Liver (tissue), 9 donors: ENCODE data around the gene PLCD3. TPM values are rescaled to one million over a fixed set of nuclear protein-coding genes. Genes with fewer than 3 reads are reported as not detected.

Experiments used
- DNase-seq: peaks from one replicate; pipeline ENCODE4 v3.0.0-alpha.2; 2017; ENCODE audit warnings: low spot score
- H3K27ac ChIP-seq, 2 donors: one replicate each; pipeline ENCODE4 v1.7.0; 2013; ENCODE audit warnings: inconsistent platforms in 2 of 2, low read length in 2 of 2, control low read depth in 1 of 2, low read depth in 1 of 2, mild to moderate bottlenecking in 1 of 2
- H3K27me3 ChIP-seq, 4 donors: one replicate each; pipeline versions ENCODE4 v1.6.1 to v1.7.0; 2013; ENCODE audit warnings: low read length in 3 of 4, inconsistent platforms in 1 of 4, mild to moderate bottlenecking in 1 of 4, moderate library complexity in 1 of 4; ENCODE audit not compliant: control insufficient read depth in 4 of 4, insufficient read depth in 4 of 4
- H3K36me3 ChIP-seq, 4 donors: one replicate each; pipeline versions ENCODE4 v1.6.1 to v1.7.0; 2013; ENCODE audit warnings: low read length in 3 of 4, mild to moderate bottlenecking in 3 of 4, low read depth in 1 of 4, moderate library complexity in 1 of 4; ENCODE audit not compliant: control insufficient read depth in 4 of 4, insufficient read depth in 3 of 4
- H3K4me1 ChIP-seq, 4 donors: one replicate each; pipeline versions ENCODE4 v1.6.1 to v1.7.0; 2013; ENCODE audit warnings: low read length in 3 of 4, mild to moderate bottlenecking in 3 of 4, moderate library complexity in 1 of 4; ENCODE audit not compliant: control insufficient read depth in 4 of 4, insufficient read depth in 4 of 4
- H3K4me3 ChIP-seq, 3 donors: one replicate each; pipeline versions ENCODE4 v1.6.1 to v1.7.0; 2013; ENCODE audit warnings: low read length in 3 of 3, control low read depth in 1 of 3, low read depth in 1 of 3, mild to moderate bottlenecking in 1 of 3
- H3K9ac ChIP-seq, 2 donors: one replicate each; pipeline ENCODE4 v1.7.0; 2013; ENCODE audit warnings: low read length in 2 of 2, mild to moderate bottlenecking in 2 of 2, moderate library complexity in 2 of 2, control low read depth in 1 of 2, low read depth in 1 of 2
- H3K9me3 ChIP-seq, 4 donors: one replicate each; pipeline versions ENCODE4 v1.6.1 to v1.7.0; 2013; ENCODE audit warnings: low read length in 3 of 4; ENCODE audit not compliant: control insufficient read depth in 4 of 4
- EGR1 ChIP-seq, 2 donors: IDR thresholded peaks; 2 replicates each; pipeline ENCODE4 v1.6.1; 2016 to 2018; ENCODE audit warnings: antibody characterized with exemption in 2 of 2, low read depth in 2 of 2
- FOXA1 ChIP-seq: IDR thresholded peaks from 2 replicates; pipeline ENCODE4 v1.6.1; 2016; ENCODE audit warnings: antibody characterized with exemption
- FOXA2 ChIP-seq: IDR thresholded peaks from 2 replicates; pipeline ENCODE4 v1.6.1; 2016; ENCODE audit warnings: antibody characterized with exemption
- GABPA ChIP-seq, 2 donors: IDR thresholded peaks in 1 of 2; conservative IDR thresholded peaks in 1 of 2; 2 replicates each; pipeline ENCODE4 v1.6.1; 2016; ENCODE audit warnings: antibody characterized with exemption in 2 of 2, mild to moderate bottlenecking in 1 of 2, moderate library complexity in 1 of 2
- HNF4A ChIP-seq, 2 donors: conservative IDR thresholded peaks; 2 replicates each; pipeline ENCODE4 v1.6.1; 2016; ENCODE audit warnings: antibody characterized with exemption in 2 of 2, mild to moderate bottlenecking in 2 of 2
- HNF4G ChIP-seq: IDR thresholded peaks from 2 replicates; pipeline ENCODE4 v1.6.1; 2016; ENCODE audit warnings: antibody characterized with exemption
- JUND ChIP-seq, 2 donors: IDR thresholded peaks; 2 replicates each; pipeline ENCODE4 v1.6.1; 2016; ENCODE audit warnings: antibody characterized with exemption in 2 of 2
- NR2F2 ChIP-seq: IDR thresholded peaks from 2 replicates; pipeline ENCODE4 v1.6.1; 2016; ENCODE audit warnings: antibody characterized with exemption
- RAD21 ChIP-seq, 2 donors: IDR thresholded peaks; 2 replicates each; pipeline ENCODE4 v1.6.1; 2016; ENCODE audit warnings: antibody characterized with exemption in 2 of 2, mild to moderate bottlenecking in 2 of 2
- RXRA ChIP-seq, 2 donors: IDR thresholded peaks; 2 replicates each; pipeline ENCODE4 v1.6.1; 2017 to 2018; ENCODE audit warnings: antibody characterized with exemption in 2 of 2, mild to moderate bottlenecking in 1 of 2
- SP1 ChIP-seq: IDR thresholded peaks from 2 replicates; pipeline ENCODE4 v1.6.1; 2018; ENCODE audit warnings: antibody characterized with exemption, mild to moderate bottlenecking
- TAF1 ChIP-seq: conservative IDR thresholded peaks from 2 replicates; pipeline ENCODE4 v1.6.1; 2016; ENCODE audit warnings: antibody characterized with exemption, mild to moderate bottlenecking
- YY1 ChIP-seq: IDR thresholded peaks from 2 replicates; pipeline ENCODE4 v1.6.1; 2016; ENCODE audit warnings: antibody characterized with exemption, mild to moderate bottlenecking
- WGBS: extraction: QIAGEN DNeasy Blood & Tissue Kit; methylation state at CpG from one replicate; pipeline ENCODE4 v1.1.7; 2013; 5-methylcytosine and 5-hydroxymethylcytosine counted together
- polyA plus RNA-seq, 2 donors: library from polyadenylated mRNA; stranded (reverse) in 1 of 2; unstranded in 1 of 2; fragments of 200-250 nt in 1 of 2; fragments of >200 nt in 1 of 2; fragmentation: Nextera tagmentation in 1 of 2; extraction: Ambion mirVana in 1 of 2; gene quantifications; one replicate each; pipeline versions ENCODE4 v1.2.1 to v1.2.3, GENCODE V29; 2013 to 2015
- total RNA-seq, 2 donors: library from RNA; depleted of rRNA; stranded (reverse); fragments of >200 nt; gene quantifications; one replicate each; pipeline ENCODE4 v1.2.3, GENCODE V29; 2014
- TF ChIP-seq, protein P1 (sequence below): IDR thresholded peaks from 2 replicates; pipeline ENCODE4 v1.6.1; 2016; ENCODE audit warnings: antibody characterized with exemption
- TF ChIP-seq, protein P2 (sequence below): IDR thresholded peaks from 2 replicates; pipeline ENCODE4 v1.6.1; 2016; ENCODE audit warnings: antibody characterized with exemption
- TF ChIP-seq, protein P3 (sequence below): fragments of 150-350 bp; IDR thresholded peaks from 2 replicates; pipeline ENCODE4 v1.5.1; 2017; ENCODE audit warnings: improper control_type of control experiment, low read depth, low read length; ENCODE audit not compliant: missing input control
- TF ChIP-seq, protein P4 (sequence below): IDR thresholded peaks from 2 replicates; pipeline ENCODE4 v1.6.1; 2016; ENCODE audit warnings: antibody characterized with exemption, mild to moderate bottlenecking
- TF ChIP-seq, protein P5 (sequence below): IDR thresholded peaks from 2 replicates; pipeline ENCODE4 v1.6.1; 2016; ENCODE audit warnings: antibody characterized with exemption
- donor health status: healthy.
- donor health status: healthy.
- donor health status: healthy.
- donor health status: healthy.
- donor health status: healthy.

Gene PLCD3
- total and polyA plus RNA-seq, 4 donors = 0.28 to 2.3 (median 1.4) TPM

DNA sequence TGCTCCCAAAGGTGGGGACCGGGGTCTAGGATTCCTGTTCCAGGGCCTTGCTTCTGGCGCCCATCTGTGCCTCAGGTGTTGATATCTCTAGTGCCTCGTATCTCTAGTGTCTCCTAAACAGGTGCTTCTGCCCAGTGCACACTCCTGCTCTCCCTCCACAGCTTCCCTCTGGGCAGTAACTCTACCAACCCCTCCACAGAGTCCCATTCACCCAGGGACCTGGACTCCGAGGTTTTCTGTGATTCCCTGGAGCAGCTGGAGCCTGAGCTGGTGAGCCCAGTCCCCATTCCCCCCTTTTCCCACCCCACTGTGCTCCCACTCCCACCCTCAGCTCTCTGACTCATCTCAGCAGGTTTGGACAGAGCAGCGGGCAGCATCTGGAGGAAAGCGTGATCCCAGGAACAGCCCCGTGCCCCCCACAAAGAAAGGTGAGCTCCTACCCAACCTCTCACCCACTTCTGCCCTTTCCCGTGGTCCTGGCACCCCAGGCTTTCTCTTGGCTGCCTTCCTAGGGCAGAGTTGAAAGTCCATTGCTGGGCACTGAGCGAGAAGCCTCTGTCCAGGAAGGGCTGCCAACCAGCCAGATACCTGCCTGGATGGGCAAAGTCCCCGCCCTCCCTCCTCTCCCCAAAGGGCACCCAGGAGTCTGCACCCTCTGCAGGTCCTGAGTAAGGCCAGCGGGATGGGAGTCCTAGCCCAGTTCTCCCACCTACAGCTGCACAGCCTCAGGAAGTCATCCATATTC is 5.4 kb upstream of the PLCD3 start (continued):
- TF ChIP-seq, protein P1, sequence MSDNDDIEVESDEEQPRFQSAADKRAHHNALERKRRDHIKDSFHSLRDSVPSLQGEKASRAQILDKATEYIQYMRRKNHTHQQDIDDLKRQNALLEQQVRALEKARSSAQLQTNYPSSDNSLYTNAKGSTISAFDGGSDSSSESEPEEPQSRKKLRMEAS = peak; percentile 89
- TF ChIP-seq TAF1 (no peak), HNF4A (conservative IDR thresholded peaks at IDR 0.05) (peak; percentile 99 to 100), HNF4G (peak; percentile 99), GABPA (IDR thresholded peaks at IDR 0.05 in 1 of 2, conservative IDR thresholded peaks at IDR 0.05 in 1 of 2) (peak in 1 of 2 donors; percentile 23), RXRA (IDR thresholded peaks at IDR 0.05) (peak; percentile 98 to 99), FOXA2 (peak; percentile 26)

DNA sequence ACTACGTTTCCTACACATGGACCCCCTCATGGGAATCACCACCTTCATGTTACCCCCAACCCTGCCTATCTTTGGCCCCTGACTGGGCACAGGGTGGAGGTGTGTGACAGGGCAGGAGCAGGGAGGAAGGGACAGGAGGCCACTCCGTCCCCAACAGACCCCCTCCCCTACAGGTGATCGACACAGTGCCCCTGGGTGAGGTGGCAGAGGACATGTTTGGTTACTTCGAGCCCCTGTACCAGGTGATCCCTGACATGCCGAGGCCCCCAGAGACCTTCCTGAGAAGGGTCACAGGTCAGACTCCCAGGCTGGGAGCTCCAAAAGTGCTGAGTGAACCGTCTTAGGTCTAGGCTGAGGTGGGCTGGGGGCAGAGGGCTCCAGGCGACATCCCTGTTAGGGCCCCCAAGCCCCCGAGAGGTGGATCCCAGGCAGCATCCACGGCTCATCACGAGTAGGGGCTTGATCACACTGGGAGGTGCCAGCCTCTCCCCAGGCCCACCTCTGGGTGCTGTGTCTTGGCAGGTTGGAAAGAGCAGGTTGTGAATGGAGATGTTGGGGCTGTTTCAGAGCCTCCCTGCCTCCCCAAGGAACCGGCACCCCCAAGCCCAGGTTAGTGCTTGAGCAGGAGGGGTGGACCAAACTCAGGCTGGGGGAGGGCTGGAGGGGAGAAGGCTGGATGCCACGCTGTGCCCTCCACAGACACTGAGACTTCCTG is 4.7 kb upstream of the PLCD3 start:
- 43% methylated on average over 12 of the region's 12 CpGs for WGBS
- no peaks in the 10 kb centered on the region for H3K27me3 ChIP-seq
- peak overlapping the region; percentile 63 to 80 for H3K9ac ChIP-seq
- no peak for DNase-seq
- peaks cover 2 to 52% (median 38%) of the 10 kb centered on the region in 4 donors for H3K4me1 ChIP-seq
- peaks cover 3 to 9% (median 7%) of the 10 kb centered on the region in 4 donors for H3K36me3 ChIP-seq
- no peaks in the 10 kb centered on the region for H3K9me3 ChIP-seq
- H3K27ac ChIP-seq = peak overlapping the region; percentile 90 to 91
- H3K4me3 ChIP-seq = peak overlapping the region; percentile 67 to 79 (median 73)
- TF ChIP-seq, protein P1 = no peak
- TF ChIP-seq TAF1 = no peak
- TF ChIP-seq JUND (IDR thresholded peaks at IDR 0.05) = no peak
- no peak for TF ChIP-seq HNF4A (conservative IDR thresholded peaks at IDR 0.05)
- TF ChIP-seq SP1 = no peak
- TF ChIP-seq RXRA (IDR thresholded peaks at IDR 0.05) = no peak
- no peak for TF ChIP-seq NR2F2
- no peak for TF ChIP-seq HNF4G
- TF ChIP-seq RAD21 (IDR thresholded peaks at IDR 0.05) = no peak
- TF ChIP-seq, protein P2, sequence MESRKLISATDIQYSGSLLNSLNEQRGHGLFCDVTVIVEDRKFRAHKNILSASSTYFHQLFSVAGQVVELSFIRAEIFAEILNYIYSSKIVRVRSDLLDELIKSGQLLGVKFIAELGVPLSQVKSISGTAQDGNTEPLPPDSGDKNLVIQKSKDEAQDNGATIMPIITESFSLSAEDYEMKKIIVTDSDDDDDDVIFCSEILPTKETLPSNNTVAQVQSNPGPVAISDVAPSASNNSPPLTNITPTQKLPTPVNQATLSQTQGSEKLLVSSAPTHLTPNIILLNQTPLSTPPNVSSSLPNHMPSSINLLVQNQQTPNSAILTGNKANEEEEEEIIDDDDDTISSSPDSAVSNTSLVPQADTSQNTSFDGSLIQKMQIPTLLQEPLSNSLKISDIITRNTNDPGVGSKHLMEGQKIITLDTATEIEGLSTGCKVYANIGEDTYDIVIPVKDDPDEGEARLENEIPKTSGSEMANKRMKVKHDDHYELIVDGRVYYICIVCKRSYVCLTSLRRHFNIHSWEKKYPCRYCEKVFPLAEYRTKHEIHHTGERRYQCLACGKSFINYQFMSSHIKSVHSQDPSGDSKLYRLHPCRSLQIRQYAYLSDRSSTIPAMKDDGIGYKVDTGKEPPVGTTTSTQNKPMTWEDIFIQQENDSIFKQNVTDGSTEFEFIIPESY = no peak
- TF ChIP-seq GABPA (IDR thresholded peaks at IDR 0.05 in 1 of 2, conservative IDR thresholded peaks at IDR 0.05 in 1 of 2) = no peak
- TF ChIP-seq EGR1 (IDR thresholded peaks at IDR 0.05; ENCODE audit: low read depth in 2 of 2) = no peak
- TF ChIP-seq, protein P3, sequence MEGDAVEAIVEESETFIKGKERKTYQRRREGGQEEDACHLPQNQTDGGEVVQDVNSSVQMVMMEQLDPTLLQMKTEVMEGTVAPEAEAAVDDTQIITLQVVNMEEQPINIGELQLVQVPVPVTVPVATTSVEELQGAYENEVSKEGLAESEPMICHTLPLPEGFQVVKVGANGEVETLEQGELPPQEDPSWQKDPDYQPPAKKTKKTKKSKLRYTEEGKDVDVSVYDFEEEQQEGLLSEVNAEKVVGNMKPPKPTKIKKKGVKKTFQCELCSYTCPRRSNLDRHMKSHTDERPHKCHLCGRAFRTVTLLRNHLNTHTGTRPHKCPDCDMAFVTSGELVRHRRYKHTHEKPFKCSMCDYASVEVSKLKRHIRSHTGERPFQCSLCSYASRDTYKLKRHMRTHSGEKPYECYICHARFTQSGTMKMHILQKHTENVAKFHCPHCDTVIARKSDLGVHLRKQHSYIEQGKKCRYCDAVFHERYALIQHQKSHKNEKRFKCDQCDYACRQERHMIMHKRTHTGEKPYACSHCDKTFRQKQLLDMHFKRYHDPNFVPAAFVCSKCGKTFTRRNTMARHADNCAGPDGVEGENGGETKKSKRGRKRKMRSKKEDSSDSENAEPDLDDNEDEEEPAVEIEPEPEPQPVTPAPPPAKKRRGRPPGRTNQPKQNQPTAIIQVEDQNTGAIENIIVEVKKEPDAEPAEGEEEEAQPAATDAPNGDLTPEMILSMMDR = no peak
- TF ChIP-seq FOXA1 = no peak
- TF ChIP-seq, protein P4, sequence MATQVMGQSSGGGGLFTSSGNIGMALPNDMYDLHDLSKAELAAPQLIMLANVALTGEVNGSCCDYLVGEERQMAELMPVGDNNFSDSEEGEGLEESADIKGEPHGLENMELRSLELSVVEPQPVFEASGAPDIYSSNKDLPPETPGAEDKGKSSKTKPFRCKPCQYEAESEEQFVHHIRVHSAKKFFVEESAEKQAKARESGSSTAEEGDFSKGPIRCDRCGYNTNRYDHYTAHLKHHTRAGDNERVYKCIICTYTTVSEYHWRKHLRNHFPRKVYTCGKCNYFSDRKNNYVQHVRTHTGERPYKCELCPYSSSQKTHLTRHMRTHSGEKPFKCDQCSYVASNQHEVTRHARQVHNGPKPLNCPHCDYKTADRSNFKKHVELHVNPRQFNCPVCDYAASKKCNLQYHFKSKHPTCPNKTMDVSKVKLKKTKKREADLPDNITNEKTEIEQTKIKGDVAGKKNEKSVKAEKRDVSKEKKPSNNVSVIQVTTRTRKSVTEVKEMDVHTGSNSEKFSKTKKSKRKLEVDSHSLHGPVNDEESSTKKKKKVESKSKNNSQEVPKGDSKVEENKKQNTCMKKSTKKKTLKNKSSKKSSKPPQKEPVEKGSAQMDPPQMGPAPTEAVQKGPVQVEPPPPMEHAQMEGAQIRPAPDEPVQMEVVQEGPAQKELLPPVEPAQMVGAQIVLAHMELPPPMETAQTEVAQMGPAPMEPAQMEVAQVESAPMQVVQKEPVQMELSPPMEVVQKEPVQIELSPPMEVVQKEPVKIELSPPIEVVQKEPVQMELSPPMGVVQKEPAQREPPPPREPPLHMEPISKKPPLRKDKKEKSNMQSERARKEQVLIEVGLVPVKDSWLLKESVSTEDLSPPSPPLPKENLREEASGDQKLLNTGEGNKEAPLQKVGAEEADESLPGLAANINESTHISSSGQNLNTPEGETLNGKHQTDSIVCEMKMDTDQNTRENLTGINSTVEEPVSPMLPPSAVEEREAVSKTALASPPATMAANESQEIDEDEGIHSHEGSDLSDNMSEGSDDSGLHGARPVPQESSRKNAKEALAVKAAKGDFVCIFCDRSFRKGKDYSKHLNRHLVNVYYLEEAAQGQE = no peak
- no peak for TF ChIP-seq FOXA2
- TF ChIP-seq YY1 = no peak
- TF ChIP-seq, protein P5, sequence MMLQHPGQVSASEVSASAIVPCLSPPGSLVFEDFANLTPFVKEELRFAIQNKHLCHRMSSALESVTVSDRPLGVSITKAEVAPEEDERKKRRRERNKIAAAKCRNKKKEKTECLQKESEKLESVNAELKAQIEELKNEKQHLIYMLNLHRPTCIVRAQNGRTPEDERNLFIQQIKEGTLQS = no peak
